WI38 (cell line): ENCODE data around the gene NCAPD2.

Experiments
- H3K4me3 ChIP-seq: 2 replicates; pipeline ENCODE4 v1.5.1; 2011; ENCODE audit warnings: low read depth, mild to moderate bottlenecking, control low read depth, low read length
- CTCF ChIP-seq: IDR thresholded peaks from 2 replicates; pipeline ENCODE4 v1.5.1; 2012; ENCODE audit warnings: low read depth, mild to moderate bottlenecking, control low read depth, low read length

The NCAPD2 gene

GRCh38 chr12:6524648-6525047 is 30.7 kb downstream of the NCAPD2 start:
- H3K4me3 ChIP-seq, result no peak overlapping the region
- TF ChIP-seq CTCF, result no peak

GRCh38 chr12:6526201-6526600 is 32.3 kb downstream of the NCAPD2 start:
- no peak overlapping the region for H3K4me3 ChIP-seq
- no peak for TF ChIP-seq CTCF

- no peak overlapping the region for H3K4me3 ChIP-seq
- TF ChIP-seq CTCF, result no peak
These were observed 33.0 kb downstream of the NCAPD2 start for GRCh38 chr12:6526766-6527525.

GRCh38 chr12:6527711-6528110 is 33.8 kb downstream of the NCAPD2 start:
- no peak for TF ChIP-seq CTCF
- no peak overlapping the region for H3K4me3 ChIP-seq

GRCh38 chr12:6528539-6529235 is 34.8 kb downstream of the NCAPD2 start:
- no peak for TF ChIP-seq CTCF
- H3K4me3 ChIP-seq, result no peak overlapping the region

GRCh38 chr12:6529291-6529737 is 35.4 kb downstream of the NCAPD2 start:
- TF ChIP-seq CTCF, result no peak
- H3K4me3 ChIP-seq, result no peak overlapping the region
